HEK293 (cell line): ENCODE data around the gene MYT1.

Experiments
- CTCF ChIA-PET: fragments of 350-600 bp; formaldehyde crosslinking; extraction: SDS; loops from one replicate; lab custom pipeline; 2021; ENCODE audit warnings: antibody characterized with exemption; lab: Yijun Ruan, JAX
- POLR2A ChIA-PET: fragments of 300-600 bp; formaldehyde crosslinking; extraction: SDS; loops from one replicate; lab custom pipeline; 2020; ENCODE audit warnings: antibody characterized with exemption, inconsistent platforms; lab: Yijun Ruan, JAX
- H3K27ac ChIP-seq: fragments of 200-500 bp; sonication (Bioruptor generic); 2 replicates; pipeline ENCODE4 v1.5.1; 2014; ENCODE audit warnings: low read depth, low read length, control low read depth, inconsistent platforms; ENCODE audit errors: extremely low read depth
- H3K36me3 ChIP-seq, 2 experiments: fragments of 200-500 bp in 1 of 2; sonication (Bioruptor generic) in 1 of 2; 1 replicate in 1 of 2; 2 replicates in 1 of 2; pipeline ENCODE4 v1.5.1; 2014 to 2017; ENCODE audit warnings: inconsistent platforms in 2 of 2, low read length in 2 of 2; ENCODE audit not compliant: control insufficient read depth in 2 of 2, insufficient read depth in 1 of 2
- H3K4me1 ChIP-seq: fragments of 200-500 bp; sonication (Bioruptor generic); 2 replicates; pipeline ENCODE4 v1.5.1; 2014; ENCODE audit warnings: mild to moderate bottlenecking, low read length, inconsistent platforms; ENCODE audit not compliant: control insufficient read depth, insufficient read depth
- H3K4me3 ChIP-seq: 2 replicates; pipeline ENCODE4 v1.5.1; 2011; ENCODE audit warnings: low read depth, mild to moderate bottlenecking, control low read depth, low read length, moderate library complexity
- H3K9me3 ChIP-seq: fragments of 200-500 bp; sonication (Bioruptor generic); 2 replicates; pipeline ENCODE4 v1.5.1; 2014; ENCODE audit warnings: low read depth, low read length, inconsistent platforms; ENCODE audit not compliant: control insufficient read depth, insufficient read depth
- KLF1 ChIP-seq: fragments of 450-650 bp; formaldehyde crosslinking; IDR thresholded peaks from 2 replicates; pipeline ENCODE4 v1.5.1; 2016; ENCODE audit warnings: missing biosample characterization, missing genetic modification characterization
- SCRT1 ChIP-seq: fragments of 450-650 bp; formaldehyde crosslinking; IDR thresholded peaks from 2 replicates; pipeline ENCODE4 v1.5.1; 2016; ENCODE audit warnings: missing biosample characterization, missing genetic modification characterization, borderline replicate concordance
- ZNF174 ChIP-seq: fragments of 450-650 bp; formaldehyde crosslinking; IDR thresholded peaks from 2 replicates; pipeline ENCODE4 v1.5.0; 2017; ENCODE audit warnings: missing biosample characterization, mild to moderate bottlenecking, missing genetic modification characterization
- ZNF37A ChIP-seq: fragments of 450-650 bp; IDR thresholded peaks from 2 replicates; pipeline ENCODE4 v1.5.1; 2018; ENCODE audit warnings: missing biosample characterization, missing genetic modification characterization
- ZNF529 ChIP-seq: fragments of 450-650 bp; formaldehyde crosslinking; IDR thresholded peaks from 2 replicates; pipeline ENCODE4 v1.5.1; 2017; ENCODE audit warnings: missing genetic modification characterization, missing biosample characterization; ENCODE audit not compliant: insufficient replicate concordance
- ZNF843 ChIP-seq: fragments of 450-650 bp; formaldehyde crosslinking; IDR thresholded peaks from 2 replicates; pipeline ENCODE4 v1.5.1; 2016; ENCODE audit warnings: missing biosample characterization, missing genetic modification characterization
- TF ChIP-seq, protein P1 (sequence below): fragments of 450-650 bp; formaldehyde crosslinking; IDR thresholded peaks from 2 replicates; pipeline ENCODE4 v1.5.1; 2016; ENCODE audit warnings: missing biosample characterization, missing genetic modification characterization
- TF ChIP-seq, protein P2 (sequence below): fragments of 450-650 bp; formaldehyde crosslinking; IDR thresholded peaks from 2 replicates; pipeline ENCODE4 v1.5.1; 2016; ENCODE audit warnings: missing biosample characterization, missing genetic modification characterization, low read depth
- TF ChIP-seq, protein P3 (sequence below): sonication (generic); formaldehyde crosslinking; IDR thresholded peaks from 2 replicates; pipeline ENCODE4 v1.8.1; 2022; ENCODE audit warnings: mild to moderate bottlenecking, moderate library complexity, missing genetic modification reagents
- TF ChIP-seq, protein P4 (sequence below): fragments of 450-650 bp; formaldehyde crosslinking; IDR thresholded peaks from 2 replicates; pipeline ENCODE4; 2016; ENCODE audit warnings: missing biosample characterization, missing genetic modification characterization

MYT1 gene

DNA sequence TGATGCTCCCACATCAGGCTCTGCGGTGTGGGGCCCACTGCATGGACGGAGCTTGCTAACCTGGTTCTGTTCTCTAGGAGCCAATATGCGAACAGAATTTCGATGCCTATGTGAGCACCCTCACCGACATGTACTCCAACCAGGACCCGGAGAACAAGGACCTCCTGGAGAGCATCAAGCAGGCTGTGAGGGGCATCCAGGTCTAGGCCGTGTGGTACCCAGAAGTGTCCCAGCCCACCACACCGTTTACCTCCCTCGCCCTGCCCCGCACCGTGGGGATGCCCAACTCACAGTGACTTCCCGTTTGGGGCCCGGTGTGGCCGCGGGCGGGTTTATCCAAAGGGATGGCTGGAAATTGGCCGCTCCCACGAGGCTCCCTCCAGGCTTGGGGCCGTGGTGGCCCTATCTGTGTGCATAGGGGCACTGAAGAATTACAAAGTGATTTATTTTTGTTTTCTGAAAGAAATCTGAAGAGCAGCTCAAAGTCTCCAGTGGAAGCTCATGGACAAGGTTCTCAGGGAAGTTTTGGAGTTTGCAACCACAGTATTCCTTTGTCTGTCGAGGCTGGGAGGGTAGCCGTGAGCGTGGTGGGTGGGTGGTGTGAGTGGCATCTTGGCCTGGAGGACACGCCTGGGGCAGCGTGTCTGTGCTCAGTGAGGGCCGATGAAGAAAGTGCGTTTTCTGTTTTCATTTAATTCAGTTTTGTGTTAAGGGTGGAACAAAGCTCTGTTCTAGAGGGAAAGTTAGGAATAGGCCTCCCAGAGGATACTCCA lies 76.2 kb downstream of the MYT1 start (continued):
- TF ChIP-seq, protein P1, sequence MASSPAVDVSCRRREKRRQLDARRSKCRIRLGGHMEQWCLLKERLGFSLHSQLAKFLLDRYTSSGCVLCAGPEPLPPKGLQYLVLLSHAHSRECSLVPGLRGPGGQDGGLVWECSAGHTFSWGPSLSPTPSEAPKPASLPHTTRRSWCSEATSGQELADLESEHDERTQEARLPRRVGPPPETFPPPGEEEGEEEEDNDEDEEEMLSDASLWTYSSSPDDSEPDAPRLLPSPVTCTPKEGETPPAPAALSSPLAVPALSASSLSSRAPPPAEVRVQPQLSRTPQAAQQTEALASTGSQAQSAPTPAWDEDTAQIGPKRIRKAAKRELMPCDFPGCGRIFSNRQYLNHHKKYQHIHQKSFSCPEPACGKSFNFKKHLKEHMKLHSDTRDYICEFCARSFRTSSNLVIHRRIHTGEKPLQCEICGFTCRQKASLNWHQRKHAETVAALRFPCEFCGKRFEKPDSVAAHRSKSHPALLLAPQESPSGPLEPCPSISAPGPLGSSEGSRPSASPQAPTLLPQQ, result no peak
- no peak for TF ChIP-seq ZNF37A

DNA sequence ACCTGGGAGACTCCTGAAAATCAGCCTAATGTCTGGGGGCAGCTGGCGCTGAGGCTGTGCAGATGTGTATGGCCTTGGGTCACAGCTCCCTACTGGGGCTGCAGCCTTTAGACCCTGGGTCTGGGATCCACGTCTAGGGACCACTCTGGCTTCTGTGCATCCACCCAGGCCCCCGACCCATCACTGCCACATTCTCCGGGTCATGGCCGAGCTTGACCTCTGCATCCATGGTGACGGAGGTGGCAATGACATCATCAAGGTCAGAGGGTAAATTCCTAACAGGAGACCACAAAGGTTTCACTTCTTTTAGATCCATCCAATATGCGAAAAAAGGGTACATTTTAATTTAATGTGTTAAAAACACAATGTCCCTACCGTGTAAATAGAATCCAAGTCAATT lies 76.8 kb downstream of the MYT1 start:
- Histone ChIP-seq H3K36me3 (no peaks in the 10 kb centered on the region), H3K9me3 (no peaks in the 10 kb centered on the region), H3K4me3 (no peak overlapping the region), H3K4me1 (no peaks in the 10 kb centered on the region), H3K27ac (no peak overlapping the region)
- TF ChIP-seq, protein P2, sequence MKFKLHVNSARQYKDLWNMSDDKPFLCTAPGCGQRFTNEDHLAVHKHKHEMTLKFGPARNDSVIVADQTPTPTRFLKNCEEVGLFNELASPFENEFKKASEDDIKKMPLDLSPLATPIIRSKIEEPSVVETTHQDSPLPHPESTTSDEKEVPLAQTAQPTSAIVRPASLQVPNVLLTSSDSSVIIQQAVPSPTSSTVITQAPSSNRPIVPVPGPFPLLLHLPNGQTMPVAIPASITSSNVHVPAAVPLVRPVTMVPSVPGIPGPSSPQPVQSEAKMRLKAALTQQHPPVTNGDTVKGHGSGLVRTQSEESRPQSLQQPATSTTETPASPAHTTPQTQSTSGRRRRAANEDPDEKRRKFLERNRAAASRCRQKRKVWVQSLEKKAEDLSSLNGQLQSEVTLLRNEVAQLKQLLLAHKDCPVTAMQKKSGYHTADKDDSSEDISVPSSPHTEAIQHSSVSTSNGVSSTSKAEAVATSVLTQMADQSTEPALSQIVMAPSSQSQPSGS, result peak; percentile 30; the same call in 1 of the 2 replicates
- no peak for TF ChIP-seq SCRT1
- ChIA-PET POLR2A (interaction anchor here (0.8 kb wide), 1 partner anchor 15 kb away, joined by 3 read pairs; the partner anchor contains the start of gene PCMTD2), CTCF (no interaction called here)

DNA sequence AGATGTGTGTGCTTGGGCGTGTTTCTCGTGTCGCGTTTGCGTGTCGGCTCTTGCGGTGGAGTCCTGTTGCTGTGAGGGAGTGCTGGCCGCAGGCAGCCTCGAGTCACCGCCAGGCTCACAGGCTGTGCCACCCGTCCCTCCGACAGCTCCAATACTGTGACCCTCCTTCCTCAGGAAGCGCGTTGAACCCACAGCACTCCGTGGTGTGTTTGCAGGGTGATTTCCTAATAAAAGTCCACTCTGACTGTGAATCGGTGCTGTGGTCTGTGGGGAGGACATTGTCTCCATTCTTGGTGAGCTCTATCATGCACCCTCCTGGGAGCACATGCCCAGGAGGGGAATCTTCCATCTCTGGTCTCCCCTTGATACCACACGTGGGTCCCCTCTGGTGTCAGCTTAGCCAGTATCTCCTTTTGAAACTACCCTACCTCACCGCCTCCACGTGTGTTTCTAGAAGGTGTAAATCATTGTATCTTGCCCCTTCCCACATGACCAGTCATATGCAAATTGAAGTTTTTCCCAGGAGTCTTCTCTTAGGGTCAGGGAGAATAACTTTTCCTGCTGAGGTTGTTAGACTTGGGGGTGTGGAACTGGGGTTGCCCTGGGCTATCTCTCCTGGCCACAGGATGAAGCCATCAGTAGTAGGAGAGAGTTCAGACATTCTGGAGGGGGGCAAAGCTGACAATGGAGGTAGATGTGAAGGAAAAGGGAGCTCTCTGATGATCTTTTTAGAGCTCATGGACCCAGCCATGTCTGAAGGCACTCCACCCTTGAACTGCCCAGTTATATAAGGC lies 77.9 kb downstream of the MYT1 start:
- Histone ChIP-seq H3K4me1 (no peaks in the 10 kb centered on the region), H3K9me3 (no peaks in the 10 kb centered on the region), H3K27ac (no peak overlapping the region), H3K4me3 (no peak overlapping the region), H3K36me3 (no peaks in the 10 kb centered on the region)
- TF ChIP-seq, protein P3, sequence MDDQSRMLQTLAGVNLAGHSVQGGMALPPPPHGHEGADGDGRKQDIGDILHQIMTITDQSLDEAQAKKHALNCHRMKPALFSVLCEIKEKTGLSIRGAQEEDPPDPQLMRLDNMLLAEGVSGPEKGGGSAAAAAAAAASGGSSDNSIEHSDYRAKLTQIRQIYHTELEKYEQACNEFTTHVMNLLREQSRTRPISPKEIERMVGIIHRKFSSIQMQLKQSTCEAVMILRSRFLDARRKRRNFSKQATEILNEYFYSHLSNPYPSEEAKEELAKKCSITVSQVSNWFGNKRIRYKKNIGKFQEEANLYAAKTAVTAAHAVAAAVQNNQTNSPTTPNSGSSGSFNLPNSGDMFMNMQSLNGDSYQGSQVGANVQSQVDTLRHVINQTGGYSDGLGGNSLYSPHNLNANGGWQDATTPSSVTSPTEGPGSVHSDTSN (CRISPR knock-in tag), result no peak
- TF ChIP-seq ZNF529 (tag by site-specific recombination), result no peak
- TF ChIP-seq, protein P1, result no peak
- TF ChIP-seq, protein P4, sequence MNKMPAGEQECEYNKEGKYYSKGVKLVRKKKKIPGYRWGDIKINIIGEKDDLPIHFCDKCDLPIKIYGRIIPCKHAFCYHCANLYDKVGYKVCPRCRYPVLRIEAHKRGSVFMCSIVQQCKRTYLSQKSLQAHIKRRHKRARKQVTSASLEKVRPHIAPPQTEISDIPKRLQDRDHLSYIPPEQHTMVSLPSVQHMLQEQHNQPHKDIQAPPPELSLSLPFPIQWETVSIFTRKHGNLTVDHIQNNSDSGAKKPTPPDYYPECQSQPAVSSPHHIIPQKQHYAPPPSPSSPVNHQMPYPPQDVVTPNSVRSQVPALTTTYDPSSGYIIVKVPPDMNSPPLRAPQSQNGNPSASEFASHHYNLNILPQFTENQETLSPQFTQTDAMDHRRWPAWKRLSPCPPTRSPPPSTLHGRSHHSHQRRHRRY (tag by site-specific recombination), result no peak
- no peak for TF ChIP-seq KLF1 (tag by site-specific recombination)
- no peak for TF ChIP-seq ZNF843 (tag by site-specific recombination)
- TF ChIP-seq ZNF174 (tag by site-specific recombination), result no peak
- ChIA-PET CTCF (no interaction called here), POLR2A (no interaction called here)
